WTC11 (cell line): ENCODE results near the gene INPP4A.

Experiments used
- MYBL2 ChIP-seq: sonication (generic); formaldehyde crosslinking; IDR thresholded peaks from 2 replicates; pipeline ENCODE4 v1.8.1; 2023; ENCODE audit warnings: mild to moderate bottlenecking, moderate library complexity, missing genetic modification reagents
- RORB ChIP-seq: fragments of 250-450 bp; sonication (Bioruptor Pico); IDR thresholded peaks from 2 replicates; pipeline ENCODE4 v1.9.0; 2021; ENCODE audit warnings: mild to moderate bottlenecking
- ZNF671 ChIP-seq: fragments of 250-450 bp; sonication (Bioruptor Pico); IDR thresholded peaks from 2 replicates; pipeline ENCODE4 v1.8.0; 2021; ENCODE audit warnings: mild to moderate bottlenecking
- TF ChIP-seq, protein P1 (sequence below): fragments of 200-600 bp; IDR thresholded peaks from 2 replicates; pipeline ENCODE4 v1.8.0; 2022; ENCODE audit warnings: antibody characterized with exemption
- TF ChIP-seq, protein P2 (sequence below): sonication (generic); formaldehyde crosslinking; IDR thresholded peaks from 2 replicates; pipeline ENCODE4 v1.8.1; 2023; ENCODE audit warnings: mild to moderate bottlenecking, missing genetic modification reagents, moderate library complexity
- TF ChIP-seq, protein P3 (sequence below): sonication (generic); formaldehyde crosslinking; IDR thresholded peaks from 2 replicates; pipeline ENCODE4 v1.8.0; 2022; ENCODE audit warnings: mild to moderate bottlenecking, missing genetic modification reagents

DNA sequence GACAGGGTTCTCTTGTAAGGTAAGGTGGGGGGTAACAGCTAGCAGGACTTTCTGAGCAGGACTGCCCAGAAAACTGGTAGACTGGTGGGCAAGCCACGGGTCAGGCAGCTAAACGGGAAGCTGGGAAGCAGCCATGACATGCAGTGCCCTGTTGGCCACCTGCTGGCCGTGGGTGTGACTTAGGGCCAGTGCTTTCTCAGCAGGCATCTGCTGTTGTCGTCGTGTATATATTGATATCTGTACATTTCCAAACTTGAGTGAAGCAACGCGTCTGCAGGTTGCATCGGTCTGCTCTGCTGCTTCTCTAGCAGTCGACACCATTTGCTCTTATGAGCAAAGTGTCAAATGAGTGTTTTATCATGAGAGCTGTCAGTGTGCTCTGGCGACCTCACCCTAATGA is 132.7 kb downstream of the INPP4A start:
- TF ChIP-seq, protein P1, sequence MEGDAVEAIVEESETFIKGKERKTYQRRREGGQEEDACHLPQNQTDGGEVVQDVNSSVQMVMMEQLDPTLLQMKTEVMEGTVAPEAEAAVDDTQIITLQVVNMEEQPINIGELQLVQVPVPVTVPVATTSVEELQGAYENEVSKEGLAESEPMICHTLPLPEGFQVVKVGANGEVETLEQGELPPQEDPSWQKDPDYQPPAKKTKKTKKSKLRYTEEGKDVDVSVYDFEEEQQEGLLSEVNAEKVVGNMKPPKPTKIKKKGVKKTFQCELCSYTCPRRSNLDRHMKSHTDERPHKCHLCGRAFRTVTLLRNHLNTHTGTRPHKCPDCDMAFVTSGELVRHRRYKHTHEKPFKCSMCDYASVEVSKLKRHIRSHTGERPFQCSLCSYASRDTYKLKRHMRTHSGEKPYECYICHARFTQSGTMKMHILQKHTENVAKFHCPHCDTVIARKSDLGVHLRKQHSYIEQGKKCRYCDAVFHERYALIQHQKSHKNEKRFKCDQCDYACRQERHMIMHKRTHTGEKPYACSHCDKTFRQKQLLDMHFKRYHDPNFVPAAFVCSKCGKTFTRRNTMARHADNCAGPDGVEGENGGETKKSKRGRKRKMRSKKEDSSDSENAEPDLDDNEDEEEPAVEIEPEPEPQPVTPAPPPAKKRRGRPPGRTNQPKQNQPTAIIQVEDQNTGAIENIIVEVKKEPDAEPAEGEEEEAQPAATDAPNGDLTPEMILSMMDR = no peak
- no peak for TF ChIP-seq RORB
- TF ChIP-seq, protein P2, sequence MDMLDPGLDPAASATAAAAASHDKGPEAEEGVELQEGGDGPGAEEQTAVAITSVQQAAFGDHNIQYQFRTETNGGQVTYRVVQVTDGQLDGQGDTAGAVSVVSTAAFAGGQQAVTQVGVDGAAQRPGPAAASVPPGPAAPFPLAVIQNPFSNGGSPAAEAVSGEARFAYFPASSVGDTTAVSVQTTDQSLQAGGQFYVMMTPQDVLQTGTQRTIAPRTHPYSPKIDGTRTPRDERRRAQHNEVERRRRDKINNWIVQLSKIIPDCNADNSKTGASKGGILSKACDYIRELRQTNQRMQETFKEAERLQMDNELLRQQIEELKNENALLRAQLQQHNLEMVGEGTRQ (CRISPR knock-in tag) = no peak
- TF ChIP-seq, protein P3, sequence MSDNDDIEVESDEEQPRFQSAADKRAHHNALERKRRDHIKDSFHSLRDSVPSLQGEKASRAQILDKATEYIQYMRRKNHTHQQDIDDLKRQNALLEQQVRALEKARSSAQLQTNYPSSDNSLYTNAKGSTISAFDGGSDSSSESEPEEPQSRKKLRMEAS (CRISPR knock-in tag) = no peak
- no peak for TF ChIP-seq MYBL2 (CRISPR knock-in tag)
- no peak for TF ChIP-seq ZNF671 (CRISPR knock-in tag)
